SIG-M5 (cell line): Measurements from ENCODE around the gene CNN1.

Source experiments
- DNase-seq: peaks from one replicate; lab custom pipeline; 2025; lab: John Stamatoyannopoulos, UW

CNN1 gene

GRCh38 chr19:11538232-11539036, at the start of gene CNN1:
Gene CNN1, plus strand, starts transcription at chr19:11538851. Its CDS starts 77 bp downstream, at chr19:11538928.
- no peak for DNase-seq

- no peak for DNase-seq
These were observed 49.3 kb upstream of the CNN1 start for GRCh38 chr19:11489378-11489777.

GRCh38 chr19:11494634-11495285, 43.9 kb upstream of the CNN1 start:
- DNase-seq: no peak

- no peak for DNase-seq
These were observed 43.2 kb upstream of the CNN1 start for GRCh38 chr19:11495481-11495880.

GRCh38 chr19:11495885-11496284, 42.8 kb upstream of the CNN1 start:
- no peak for DNase-seq

GRCh38 chr19:11496391-11497163, 42.1 kb upstream of the CNN1 start:
- DNase-seq: no peak

- DNase-seq: no peak
These were observed 39.4 kb upstream of the CNN1 start for GRCh38 chr19:11499220-11499726.

GRCh38 chr19:11499890-11500420, 38.7 kb upstream of the CNN1 start:
- no peak for DNase-seq

- DNase-seq: no peak
These were observed 34.1 kb upstream of the CNN1 start for GRCh38 chr19:11504502-11505031.

GRCh38 chr19:11505032-11505503, 33.6 kb upstream of the CNN1 start:
- DNase-seq: peak; percentile 24

GRCh38 chr19:11505504-11506100, 33.0 kb upstream of the CNN1 start, which contains the start of gene ZNF653:
Gene ZNF653, minus strand, starts transcription at chr19:11505839. Its CDS starts 53 bp downstream, at chr19:11505786.
- no peak for DNase-seq

GRCh38 chr19:11506101-11506555, 32.5 kb upstream of the CNN1 start:
- DNase-seq: no peak

- DNase-seq: no peak
These were observed 31.7 kb upstream of the CNN1 start for GRCh38 chr19:11506967-11507366.

- DNase-seq: no peak
These were observed 31.1 kb upstream of the CNN1 start for GRCh38 chr19:11507370-11508078.

GRCh38 chr19:11510444-11510843, 28.2 kb upstream of the CNN1 start:
- no peak for DNase-seq

GRCh38 chr19:11513946-11514345, 24.7 kb upstream of the CNN1 start:
- DNase-seq: no peak

GRCh38 chr19:11519138-11519537, 19.5 kb upstream of the CNN1 start:
- DNase-seq: no peak

GRCh38 chr19:11528551-11529341, 9.9 kb upstream of the CNN1 start, which contains the start of gene ECSIT:
Gene ECSIT, minus strand, starts transcription at chr19:11529134. Its CDS starts 9,964 bp downstream, at chr19:11519170.
- DNase-seq: peak; percentile 64

- no peak for DNase-seq
These were observed 8.2 kb upstream of the CNN1 start for GRCh38 chr19:11530432-11530831.

- no peak for DNase-seq
These were observed 4.1 kb upstream of the CNN1 start for GRCh38 chr19:11534538-11534937.
